CD14-positive monocyte (primary cell): ENCODE measurements around the gene ITPA. TPM values are rescaled to one million over a fixed set of nuclear protein-coding genes. Genes with fewer than 3 reads are reported as not detected.

Source experiments
- DNase-seq, 3 donors: peaks; one replicate each; pipeline ENCODE4 v3.0.0-alpha.2; 2011 to 2022
- H2AFZ ChIP-seq: 2 replicates; pipeline ENCODE4 v1.6.0; 2012; ENCODE audit warnings: mild to moderate bottlenecking, low read depth, low read length, inconsistent platforms; ENCODE audit not compliant: insufficient read depth, poor library complexity, severe bottlenecking
- H3K27ac ChIP-seq, 2 donors: 1 replicate in 1 of 2; 2 replicates in 1 of 2; pipeline ENCODE4 v1.5.1; 2012 to 2013; ENCODE audit warnings: low read length in 2 of 2, control low read depth in 1 of 2, inconsistent platforms in 1 of 2, low read depth in 1 of 2, mild to moderate bottlenecking in 1 of 2
- H3K27me3 ChIP-seq, 2 donors: one replicate each; pipeline versions ENCODE4 v1.6.0 to v1.6.1; 2011 to 2013; ENCODE audit warnings: low read length in 2 of 2; ENCODE audit not compliant: control insufficient read depth in 2 of 2, insufficient read depth in 2 of 2
- H3K36me3 ChIP-seq, 2 donors: replicated peaks in 1 of 2; 1 replicate in 1 of 2; 2 replicates in 1 of 2; pipeline versions ENCODE4 v1.5.1 to v1.6.1; 2012 to 2013; ENCODE audit warnings: low read length in 2 of 2, control low read depth in 1 of 2, inconsistent platforms in 1 of 2, mild to moderate bottlenecking in 1 of 2; ENCODE audit not compliant: insufficient read depth in 2 of 2, control insufficient read depth in 1 of 2
- H3K4me1 ChIP-seq, 2 donors: 1 replicate in 1 of 2; 2 replicates in 1 of 2; pipeline versions ENCODE4 v1.5.1 to v1.6.1; 2012 to 2013; ENCODE audit warnings: low read length in 2 of 2, control low read depth in 1 of 2, inconsistent platforms in 1 of 2, mild to moderate bottlenecking in 1 of 2, moderate library complexity in 1 of 2; ENCODE audit not compliant: insufficient read depth in 2 of 2, control insufficient read depth in 1 of 2
- H3K4me2 ChIP-seq: replicated peaks from 2 replicates; pipeline ENCODE3; 2012; ENCODE audit warnings: low read length, moderate library complexity, mild to moderate bottlenecking; ENCODE audit not compliant: poor library complexity, severe bottlenecking; ENCODE audit errors: extremely low read depth
- H3K4me3 ChIP-seq, 3 experiments: fragments of 200-600 bp in 1 of 3; sonication (generic) in 1 of 3; replicated peaks in 1 of 3; 1 replicate in 2 of 3; 2 replicates in 1 of 3; pipeline ENCODE4 v1.5.1; 2011 to 2013; ENCODE audit warnings: low read length in 3 of 3, mild to moderate bottlenecking in 3 of 3, control low read depth in 2 of 3, low read depth in 2 of 3, inconsistent platforms in 1 of 3, moderate library complexity in 1 of 3
- H3K79me2 ChIP-seq: 2 replicates; pipeline ENCODE4 v1.6.0; 2012; ENCODE audit warnings: mild to moderate bottlenecking, control low read depth, inconsistent platforms, low read length, moderate library complexity; ENCODE audit not compliant: insufficient read depth
- H3K9ac ChIP-seq: 2 replicates; pipeline ENCODE4 v1.6.0; 2017; ENCODE audit warnings: low read length, mild to moderate bottlenecking; ENCODE audit not compliant: insufficient read depth, poor library complexity, severe bottlenecking
- H3K9me3 ChIP-seq, 2 donors: replicated peaks in 1 of 2; 1 replicate in 1 of 2; 2 replicates in 1 of 2; pipeline versions ENCODE4 v1.5.1 to v1.6.1; 2012 to 2013; ENCODE audit warnings: low read length in 2 of 2, control low read depth in 1 of 2; ENCODE audit not compliant: control insufficient read depth in 1 of 2, insufficient read depth in 1 of 2
- H4K20me1 ChIP-seq: 2 replicates; pipeline ENCODE4 v1.6.0; 2012; ENCODE audit warnings: mild to moderate bottlenecking, low read length, control low read depth, moderate library complexity; ENCODE audit not compliant: insufficient read depth
- H3K27ac Mint-ChIP-seq, 7 donors: one replicate each; pipeline ENCODE4 v1.8.0; 2020; ENCODE audit warnings: mild to moderate bottlenecking in 7 of 7, mixed read lengths in 7 of 7, moderate library complexity in 6 of 7, inconsistent platforms in 2 of 7
- H3K27me3 Mint-ChIP-seq, 3 donors: one replicate each; pipeline ENCODE4 v1.8.0; 2021 to 2022; ENCODE audit warnings: low read depth in 3 of 3, mild to moderate bottlenecking in 3 of 3, mixed read lengths in 3 of 3, moderate library complexity in 3 of 3, inconsistent platforms in 1 of 3
- H3K36me3 Mint-ChIP-seq, 2 donors: one replicate each; pipeline ENCODE4 v1.8.0; 2020; ENCODE audit warnings: mixed read lengths in 2 of 2, inconsistent platforms in 1 of 2, mild to moderate bottlenecking in 1 of 2
- H3K4me1 Mint-ChIP-seq: one replicate; pipeline ENCODE4 v1.8.0; 2020; ENCODE audit warnings: mild to moderate bottlenecking, mixed read lengths
- H3K4me3 Mint-ChIP-seq, 2 donors: one replicate each; pipeline ENCODE4 v1.8.0; 2020; ENCODE audit warnings: mild to moderate bottlenecking in 2 of 2, mixed read lengths in 2 of 2, moderate library complexity in 1 of 2
- H3K9me3 Mint-ChIP-seq, 7 donors: one replicate each; pipeline ENCODE4 v1.8.0; 2020 to 2022; ENCODE audit warnings: mixed read lengths in 7 of 7, mild to moderate bottlenecking in 6 of 7, moderate library complexity in 6 of 7, inconsistent platforms in 2 of 7
- CTCF ChIP-seq: fragments of 200-600 bp; IDR thresholded peaks from one replicate; pipeline ENCODE4 v1.8.0; 2022; ENCODE audit warnings: antibody characterized with exemption, mild to moderate bottlenecking
- WGBS: methylation state at CpG from one replicate; pipeline ENCODE4 v1.1.5; 2013; ENCODE audit warnings: missing lambda C conversion rate; ENCODE audit not compliant: insufficient coverage; 5-methylcytosine and 5-hydroxymethylcytosine counted together
- intact Hi-C, 2 donors: fragments of 100-400 bp; cut with micrococcal nuclease; formaldehyde crosslinking; loops; one replicate each; pipeline versions ENCODE4 v1.15.0 to v1.15.1; 2023
- polyA plus RNA-seq, 3 donors: library from polyadenylated mRNA; depleted of rRNA in 1 of 3; unstranded in 2 of 3; stranded (reverse) in 1 of 3; fragments of 300-500 nt in 2 of 3; fragments of >200 nt in 1 of 3; fragmentation: Illumina TruSeq in 2 of 3; gene quantifications; 1 replicate in 2 of 3; 2 replicates in 1 of 3; pipeline ENCODE4 v1.2.3, GENCODE V29; 2012 to 2021

Gene ITPA
- polyA plus RNA-seq, 3 donors: 39.5 to 62.8 (median 57.0) TPM

- intact Hi-C loops: no loop called here
- 81% methylated on average over 3 of the region's 14 CpGs for WGBS
Observed at GRCh38 chr20:3193806-3194616, 15.3 kb upstream of the ITPA start.

More at GRCh38 chr20:3193806-3194616, 15.3 kb upstream of the ITPA start:
- Histone ChIP-seq H3K27me3 (no peaks in the 10 kb centered on the region), H4K20me1 (no peaks in the 10 kb centered on the region), H3K4me2 (no peak overlapping the region), H2AFZ (no peak overlapping the region), H3K4me1 (no peaks in the 10 kb centered on the region), H3K27ac (no peak overlapping the region), H3K79me2 (no peaks in the 10 kb centered on the region), H3K9me3 (no peaks in the 10 kb centered on the region), H3K4me3 (no peak overlapping the region), H3K9ac (no peak overlapping the region), H3K36me3 (peaks cover 80 to 95% of the 10 kb centered on the region in 2 donors)
- Mint-ChIP-seq H3K9me3 (no peaks in the 10 kb centered on the region), H3K4me1 (no peaks in the 10 kb centered on the region), H3K27me3 (peaks cover 0 to 1% (median 0%) of the 10 kb centered on the region in 3 donors), H3K27ac (peak overlapping the region in 1 of 7 donors; percentile 46), H3K4me3 (no peak overlapping the region), H3K36me3 (peaks cover 81 to 100% of the 10 kb centered on the region in 2 donors)
- no peak for TF ChIP-seq CTCF
- DNase-seq: no peak
